Endothelial cell of umbilical vein (primary cell): ENCODE measurements around the gene NTF4.

Source experiments
- EZH2 ChIP-seq: IDR thresholded peaks from 2 replicates; pipeline ENCODE4 v1.6.1; 2012; ENCODE audit warnings: borderline replicate concordance, low read depth, mild to moderate bottlenecking, moderate library complexity, low read length, inconsistent platforms; ENCODE audit not compliant: severe bottlenecking
- POLR2A ChIP-seq: IDR thresholded peaks from 2 replicates; pipeline ENCODE4 v1.6.1; 2012; ENCODE audit warnings: low read depth, mild to moderate bottlenecking, control low read depth, low read length

DNA sequence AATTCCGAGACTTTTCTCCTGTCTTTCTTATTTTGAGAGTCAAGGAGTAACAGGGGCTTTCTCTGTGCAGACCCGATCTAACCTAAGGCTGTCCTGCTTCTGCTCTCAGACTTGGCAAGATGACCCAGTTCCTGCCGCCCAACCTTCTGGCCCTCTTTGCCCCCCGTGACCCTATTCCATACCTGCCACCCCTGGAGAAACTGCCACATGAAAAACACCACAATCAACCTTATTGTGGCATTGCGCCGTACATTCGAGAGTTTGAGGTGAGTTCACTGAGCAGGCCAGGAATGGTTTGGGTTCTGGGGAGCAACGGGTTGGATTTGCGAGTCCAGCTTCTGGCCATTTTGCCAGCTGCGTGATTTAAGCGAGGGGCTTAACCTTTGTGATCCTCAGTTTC is 21.7 kb upstream of the NTF4 start:
- TF ChIP-seq EZH2 (no peak), POLR2A (no peak)
